GM19328 (cell line): ENCODE measurements around the gene TCF19.
"Not testable (repeated sequence)": the region's sequence is repeated elsewhere in the genome, so short reads cannot be mapped to it uniquely, and the experiment has no call there.

Experiments
- ATAC-seq: cut with Tn5 transposase; IDR thresholded peaks from one replicate; pipeline ENCODE4 v1.9.1; 2021; ENCODE audit warnings: mild to moderate bottlenecking, moderate library complexity; ENCODE audit not compliant: unreplicated experiment

Gene TCF19

GRCh38 chr6:31178143-31179041, 20.0 kb downstream of the TCF19 start:
- no peak for ATAC-seq

DNA sequence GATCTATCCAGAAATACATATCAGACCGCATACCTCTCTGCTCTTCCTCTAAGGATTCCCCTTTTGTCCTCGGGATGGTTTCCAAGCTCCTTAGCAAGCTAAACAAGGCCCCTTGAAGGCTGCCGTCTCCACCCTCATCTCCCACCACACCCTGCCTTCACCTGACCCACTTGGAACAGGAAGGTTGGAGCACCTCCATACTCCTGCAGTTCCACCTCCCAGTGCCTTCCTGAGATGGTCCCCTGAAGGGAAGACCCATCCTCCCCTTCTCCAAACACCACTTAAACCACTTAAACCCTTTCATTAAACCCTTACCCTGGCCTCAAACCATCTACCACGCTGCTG, 20.6 kb downstream of the TCF19 start:
- no peak for ATAC-seq

GRCh38 chr6:31179896-31180295, 21.5 kb downstream of the TCF19 start:
- ATAC-seq, result no peak

- peak; percentile 98 for ATAC-seq
These were observed 22.1 kb downstream of the TCF19 start for GRCh38 chr6:31180500-31180899.

- not testable (repeated sequence) for ATAC-seq
These were observed 24.9 kb downstream of the TCF19 start for GRCh38 chr6:31183287-31183686.

GRCh38 chr6:31183859-31184258, 25.5 kb downstream of the TCF19 start:
- not testable (repeated sequence) for ATAC-seq

GRCh38 chr6:31185695-31186051, 27.3 kb downstream of the TCF19 start:
- ATAC-seq, result not testable (repeated sequence)

DNA sequence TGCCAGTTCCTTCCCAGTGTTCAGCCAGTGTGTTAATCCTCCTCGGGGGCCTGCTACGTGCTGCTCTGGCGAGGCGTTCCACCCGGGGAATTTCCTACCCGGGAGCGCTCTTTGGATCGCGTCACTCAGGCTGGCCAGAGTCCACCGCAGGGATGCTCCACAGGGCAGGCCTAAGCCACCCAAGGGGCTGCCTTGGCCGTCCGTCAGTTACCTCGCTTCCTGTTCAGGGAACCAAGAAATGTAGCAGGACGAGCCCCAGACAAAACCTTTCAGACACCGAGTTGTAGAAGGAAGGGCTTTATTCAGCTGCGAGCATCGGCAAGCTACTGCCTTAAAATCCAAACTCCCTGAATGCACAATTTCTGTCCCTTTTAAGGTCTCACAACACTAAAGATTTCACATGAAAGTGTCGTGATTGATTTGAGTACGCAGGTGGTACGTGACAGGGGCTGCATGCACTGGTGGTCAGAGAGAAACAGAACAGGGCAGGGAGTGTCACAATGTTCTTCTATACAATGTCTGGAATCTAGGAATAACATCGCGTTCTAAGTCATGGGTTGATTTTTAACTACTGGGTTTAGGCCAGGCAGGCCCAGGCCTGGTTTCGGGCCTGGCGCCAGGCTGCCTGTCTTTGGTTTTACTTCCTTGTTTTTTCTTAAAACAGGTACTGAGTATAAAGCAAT, 27.8 kb downstream of the TCF19 start:
- no peak for ATAC-seq

GRCh38 chr6:31187780-31188194, 29.4 kb downstream of the TCF19 start:
- no peak for ATAC-seq

- ATAC-seq, result not testable (repeated sequence)
These were observed 30.8 kb downstream of the TCF19 start for GRCh38 chr6:31189223-31189622.

DNA sequence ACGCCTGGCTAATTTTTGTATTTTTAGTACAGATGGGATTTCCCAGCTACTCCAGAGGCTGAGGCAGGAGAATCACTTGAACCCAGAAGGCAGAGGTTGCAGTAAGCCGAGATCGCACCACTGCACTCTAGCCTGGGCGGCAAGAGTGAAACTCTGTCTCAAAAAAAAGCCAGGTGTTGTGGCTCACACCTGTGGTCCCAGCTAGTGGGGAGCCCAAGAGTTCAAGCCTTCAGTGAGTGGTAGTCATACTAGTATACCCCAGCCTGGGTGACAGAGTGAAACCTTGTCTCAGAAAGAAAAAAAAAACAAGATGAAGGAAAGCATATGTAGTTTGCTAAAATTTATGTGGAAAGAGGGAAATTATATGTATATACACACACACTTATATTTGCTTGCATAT, 32.1 kb downstream of the TCF19 start:
- no peak for ATAC-seq

GRCh38 chr6:31192431-31193105, 34.2 kb downstream of the TCF19 start:
- ATAC-seq, result not testable (repeated sequence)

GRCh38 chr6:31193206-31193605, 34.8 kb downstream of the TCF19 start:
- ATAC-seq, result no peak

- ATAC-seq, result no peak
These were observed 35.9 kb downstream of the TCF19 start for GRCh38 chr6:31194061-31194834.

DNA sequence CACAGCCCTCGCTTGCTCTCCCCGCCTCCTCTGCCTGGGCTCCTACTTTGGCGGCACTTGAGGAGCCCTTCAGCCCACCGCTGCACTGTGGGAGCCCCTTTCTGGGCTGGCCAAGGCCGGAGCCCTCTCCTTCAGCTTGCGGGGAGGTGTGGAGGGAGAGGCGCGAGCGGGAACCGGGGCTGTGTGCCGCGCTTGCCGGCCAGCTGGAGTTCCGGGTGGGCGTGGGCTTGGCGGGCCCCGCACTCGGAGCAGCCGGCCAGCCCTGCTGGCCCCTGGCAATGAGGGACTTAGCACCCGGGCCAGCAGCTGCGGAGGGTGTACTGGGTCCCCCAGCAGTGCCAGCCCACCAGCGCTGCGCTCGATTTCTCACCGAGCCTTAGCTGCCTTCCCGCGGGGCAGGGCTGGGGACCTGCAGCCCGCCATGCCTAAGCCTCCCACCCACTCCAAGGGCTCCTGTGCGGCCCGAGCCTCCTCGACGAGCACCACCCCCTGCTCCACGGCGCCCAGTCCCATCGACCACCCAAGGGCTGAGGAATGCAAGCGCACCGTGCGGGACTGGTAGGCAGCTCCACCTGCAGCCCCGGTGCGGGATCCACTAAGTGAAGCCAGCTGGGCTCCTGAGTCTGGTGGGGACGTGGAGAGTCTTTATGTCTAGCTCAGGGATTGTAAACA, 37.1 kb downstream of the TCF19 start:
- ATAC-seq, result not testable (repeated sequence)

GRCh38 chr6:31196251-31197022, 38.0 kb downstream of the TCF19 start:
- not testable (repeated sequence) for ATAC-seq

DNA sequence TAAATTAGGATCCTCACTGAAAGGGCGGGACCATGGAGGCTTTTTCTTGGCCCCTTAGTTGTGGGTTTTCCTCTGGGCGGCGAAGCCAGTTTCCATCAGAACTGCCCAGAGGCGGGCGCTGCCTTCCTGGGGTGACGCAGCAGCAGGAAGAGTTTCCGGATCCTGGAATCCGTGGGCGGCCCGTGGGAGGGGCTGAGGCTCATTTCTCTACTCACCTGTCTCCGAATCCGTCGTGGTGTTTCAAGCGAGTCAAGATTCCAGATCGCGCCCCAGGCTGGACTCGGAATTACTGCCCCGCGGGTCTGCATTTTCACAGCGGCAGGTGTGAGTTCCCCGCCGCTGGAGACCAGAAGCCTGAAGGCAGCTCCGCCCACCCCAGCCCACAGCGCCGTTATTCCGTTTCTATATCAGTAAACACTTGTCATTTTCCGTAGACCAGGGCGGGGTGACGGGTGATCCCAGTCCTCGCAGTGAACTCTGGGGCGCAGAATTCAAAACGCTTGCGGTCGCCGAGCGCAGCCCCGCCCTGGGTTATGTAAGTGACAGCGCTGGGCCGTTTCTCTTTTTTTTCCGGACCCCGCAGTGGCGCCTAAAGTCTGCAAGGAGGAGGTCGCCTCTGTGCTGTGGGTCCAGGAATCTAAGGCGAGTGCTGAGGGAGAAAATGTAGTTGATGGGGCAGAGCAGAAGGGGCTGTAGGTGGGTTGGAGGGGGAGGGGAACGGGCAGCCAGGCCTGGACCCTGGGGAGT, 39.3 kb downstream of the TCF19 start:
- ATAC-seq, result peak; percentile 63

GRCh38 chr6:31199105-31199452, 40.7 kb downstream of the TCF19 start:
- ATAC-seq, result not testable (repeated sequence)
